HepG2 (cell line): ENCODE results near the gene ST6GALNAC6. TPM values are rescaled to one million over a fixed set of nuclear protein-coding genes. Genes with fewer than 3 reads are reported as not detected.
A peak's percentile ranks its signal among the peaks of the same experiment; 100 is the strongest.

Experiments
- CENPBD1 ChIP-seq: sonication (generic); formaldehyde crosslinking; IDR thresholded peaks from 2 replicates; pipeline ENCODE4 v1.8.0; 2022; ENCODE audit warnings: missing genetic modification reagents, low read depth, mild to moderate bottlenecking, borderline replicate concordance
- DDIT3 ChIP-seq: sonication (generic); formaldehyde crosslinking; IDR thresholded peaks from 2 replicates; pipeline ENCODE4 v1.4.0; 2020; ENCODE audit warnings: mild to moderate bottlenecking, missing genetic modification reagents
- EED ChIP-seq: sonication (generic); formaldehyde crosslinking; IDR thresholded peaks from 2 replicates; pipeline ENCODE4 v1.5.0; 2020; ENCODE audit warnings: mild to moderate bottlenecking, missing genetic modification reagents
- ERF ChIP-seq: IDR thresholded peaks from 2 replicates; pipeline ENCODE4 v1.6.1; 2018; ENCODE audit warnings: missing biosample characterization, missing genetic modification reagents
- GLI4 ChIP-seq: sonication (generic); formaldehyde crosslinking; IDR thresholded peaks from 2 replicates; pipeline ENCODE4 v1.5.1; 2020; ENCODE audit warnings: missing genetic modification reagents, mild to moderate bottlenecking, moderate library complexity, borderline replicate concordance
- GTF2F1 ChIP-seq: fragments of 150-350 bp; IDR thresholded peaks from 2 replicates; pipeline ENCODE4 v1.6.1; 2014; ENCODE audit warnings: low read length
- HOXA3 ChIP-seq: sonication (generic); formaldehyde crosslinking; IDR thresholded peaks from 2 replicates; pipeline ENCODE4 v1.5.0; 2020; ENCODE audit warnings: missing genetic modification reagents
- IRX3 ChIP-seq: sonication (generic); formaldehyde crosslinking; IDR thresholded peaks from 2 replicates; pipeline ENCODE4 v1.8.1; 2023; ENCODE audit warnings: mild to moderate bottlenecking, low read depth, missing genetic modification reagents, borderline replicate concordance
- NFRKB ChIP-seq: fragments of 450-650 bp; IDR thresholded peaks from 2 replicates; pipeline ENCODE4 v1.6.1; 2017
- REST ChIP-seq, 2 experiments: IDR thresholded peaks; 2 replicates each; pipeline ENCODE4 v1.6.1; 2011 to 2012; ENCODE audit warnings: low read length in 2 of 2, borderline replicate concordance in 1 of 2, low read depth in 1 of 2, mild to moderate bottlenecking in 1 of 2, moderate library complexity in 1 of 2
- SMYD3 ChIP-seq: sonication (generic); formaldehyde crosslinking; IDR thresholded peaks from 2 replicates; pipeline ENCODE4 v1.8.1; 2023; ENCODE audit warnings: mild to moderate bottlenecking, missing genetic modification reagents
- SOX6 ChIP-seq, 2 experiments: fragments of 450-650 bp in 1 of 2; sonication (generic) in 1 of 2; formaldehyde crosslinking in 1 of 2; IDR thresholded peaks; 2 replicates each; pipeline versions ENCODE4 v1.4.0 to v1.6.1; 2017 to 2020; ENCODE audit warnings: antibody characterized with exemption in 1 of 2, mild to moderate bottlenecking in 1 of 2, missing genetic modification reagents in 1 of 2
- SP5 ChIP-seq: IDR thresholded peaks from 2 replicates; pipeline ENCODE4 v1.6.1; 2016; ENCODE audit warnings: low read depth, borderline replicate concordance
- TRIM24 ChIP-seq: sonication (generic); formaldehyde crosslinking; IDR thresholded peaks from 2 replicates; pipeline ENCODE4 v1.8.0; 2022; ENCODE audit warnings: mild to moderate bottlenecking, missing genetic modification reagents
- ZGPAT ChIP-seq: IDR thresholded peaks from 2 replicates; pipeline ENCODE4 v1.6.1; 2016; ENCODE audit warnings: mild to moderate bottlenecking
- ZIK1 ChIP-seq: sonication (generic); formaldehyde crosslinking; IDR thresholded peaks from 2 replicates; pipeline ENCODE4 v1.5.0; 2020; ENCODE audit warnings: mild to moderate bottlenecking, low read depth, missing genetic modification reagents, borderline replicate concordance
- ZNF10 ChIP-seq: sonication (generic); formaldehyde crosslinking; IDR thresholded peaks from 2 replicates; pipeline ENCODE4 v1.4.0; 2020; ENCODE audit warnings: mild to moderate bottlenecking, low read depth, missing genetic modification reagents, borderline replicate concordance
- ZNF180 ChIP-seq: sonication (generic); formaldehyde crosslinking; IDR thresholded peaks from 2 replicates; pipeline ENCODE4 v1.4.0; 2020; ENCODE audit warnings: low read depth, missing genetic modification reagents, borderline replicate concordance
- ZNF3 ChIP-seq: IDR thresholded peaks from 2 replicates; pipeline ENCODE4 v1.7.0; 2017; ENCODE audit warnings: inconsistent platforms
- ZNF354B ChIP-seq: sonication (generic); formaldehyde crosslinking; IDR thresholded peaks from 2 replicates; pipeline ENCODE4 v1.8.0; 2022; ENCODE audit warnings: mild to moderate bottlenecking, missing genetic modification reagents
- ZNF383 ChIP-seq: sonication (generic); formaldehyde crosslinking; IDR thresholded peaks from 2 replicates; pipeline ENCODE4 v1.4.0; 2020; ENCODE audit warnings: missing genetic modification reagents, mild to moderate bottlenecking, borderline replicate concordance
- ZNF460 ChIP-seq: sonication (generic); formaldehyde crosslinking; IDR thresholded peaks from 2 replicates; pipeline ENCODE4 v1.5.1; 2020; ENCODE audit warnings: missing genetic modification reagents, mild to moderate bottlenecking, borderline replicate concordance
- ZNF597 ChIP-seq: sonication (generic); formaldehyde crosslinking; IDR thresholded peaks from 2 replicates; pipeline ENCODE4 v1.5.0; 2020; ENCODE audit warnings: missing genetic modification reagents
- ZNF720 ChIP-seq: sonication (generic); formaldehyde crosslinking; IDR thresholded peaks from 2 replicates; pipeline ENCODE4 v1.4.0; 2020; ENCODE audit warnings: missing genetic modification reagents
- polyA plus RNA-seq, 8 experiments: library from polyadenylated mRNA; depleted of rRNA in 3 of 8; stranded (reverse) in 7 of 8; unstranded in 1 of 8; fragments of >200 nt; fragmentation: Illumina TruSeq in 4 of 8; extraction: Trizol in 4 of 8; gene quantifications; 2 replicates each; pipeline versions ENCODE4 v1.2.1 to v1.2.3, GENCODE V29; 2011 to 2016; ENCODE audit warnings: low read depth in 4 of 8, missing spikeins in 1 of 8, mixed read lengths in 1 of 8; ENCODE audit not compliant: insufficient read depth in 1 of 8
- total RNA-seq, 5 experiments: library from RNA; depleted of rRNA; stranded (reverse); fragments of >200 nt; fragmentation: Illumina TruSeq; extraction: Trizol; gene quantifications; 2 replicates each; pipeline ENCODE4 v1.2.3, GENCODE V29; 2016; ENCODE audit warnings: low read depth in 1 of 5

The ST6GALNAC6 gene
- total and polyA plus RNA-seq, 2 of the 13 experiments (the other 11 are each of a cell fraction or from before 2014, with no cell fraction given): 18.5 to 65.4 TPM

- TF ChIP-seq ZIK1 (CRISPR knock-in tag) (no peak), NFRKB (no peak), ZNF720 (CRISPR knock-in tag) (no peak), CENPBD1 (CRISPR knock-in tag) (no peak), ZGPAT (CRISPR knock-in tag) (no peak), ZNF383 (CRISPR knock-in tag) (no peak), SMYD3 (no peak), ZNF10 (CRISPR knock-in tag) (no peak), ZNF460 (CRISPR knock-in tag) (no peak), SOX6 (IDR thresholded peaks at IDR 0.05) (no peak), SOX6 (CRISPR knock-in tag; IDR thresholded peaks at IDR 0.05) (no peak; the same call in none of the 2 replicates), ZNF597 (no peak), ZNF180 (CRISPR knock-in tag) (no peak), REST (IDR thresholded peaks at IDR 0.05; ENCODE audit: borderline replicate concordance in 1 of 2, low read depth in 1 of 2, low read length in 2 of 2) (no peak), DDIT3 (CRISPR knock-in tag) (no peak), ZNF3 (no peak), SP5 (CRISPR knock-in tag) (0 out of 2 replicates have a peak, but pooled peaks have one; percentile 33), ERF (CRISPR knock-in tag) (0 out of 2 replicates have a peak, but pooled peaks have one; percentile 45), HOXA3 (CRISPR knock-in tag) (peak; percentile 72), ZNF354B (CRISPR knock-in tag) (no peak), GTF2F1 (no peak), EED (CRISPR knock-in tag) (no peak), TRIM24 (CRISPR knock-in tag) (no peak), GLI4 (CRISPR knock-in tag) (no peak), IRX3 (no peak)
Measured at GRCh38 chr9:127943731-127944144, 44.3 kb upstream of the ST6GALNAC6 start (continued).
